Brain microvascular endothelial cell (primary cell): ENCODE data around the gene SMC3.

Experiments used
- DNase-seq: peaks from one replicate; pipeline ENCODE4 v3.0.0-alpha.2; 2020
- H3K27ac ChIP-seq: fragments of 250-450 bp; sonication (Bioruptor Pico); 2 replicates; pipeline ENCODE4 v1.5.1; 2020; ENCODE audit warnings: mild to moderate bottlenecking, moderate library complexity
- H3K27me3 ChIP-seq: fragments of 250-450 bp; sonication (Bioruptor Pico); replicated peaks from 2 replicates; pipeline ENCODE4 v1.5.1; 2020; ENCODE audit warnings: mild to moderate bottlenecking
- H3K36me3 ChIP-seq: fragments of 250-450 bp; sonication (Bioruptor Pico); replicated peaks from 2 replicates; pipeline ENCODE4 v1.5.1; 2020; ENCODE audit warnings: mild to moderate bottlenecking
- H3K4me3 ChIP-seq: 2 replicates; pipeline ENCODE4 v1.5.1; 2011; ENCODE audit warnings: low read depth, mild to moderate bottlenecking, control low read depth, low read length, moderate library complexity
- CTCF ChIP-seq: IDR thresholded peaks from 2 replicates; pipeline ENCODE4 v1.5.1; 2011; ENCODE audit warnings: low read depth, mild to moderate bottlenecking, moderate library complexity, low read length, control low read depth, inconsistent platforms; ENCODE audit errors: missing control alignments
- in situ Hi-C: cut with HindIII; loops from 2 replicates; pipeline ENCODE4 v1.10.0; 2017; ENCODE audit warnings: low sequenced_read_pairs, low pct_ligation_motif_present

Gene SMC3

GRCh38 chr10:110546499-110547110 lies 20.9 kb upstream of the SMC3 start:
- no peaks in the 10 kb centered on the region for H3K36me3 ChIP-seq
- TF ChIP-seq CTCF = no peak

GRCh38 chr10:110547139-110547761 lies 20.2 kb upstream of the SMC3 start:
- peak; percentile 77 for TF ChIP-seq CTCF
- Histone ChIP-seq H3K27ac (no peak overlapping the region), H3K4me3 (no peak overlapping the region), H3K27me3 (no peaks in the 10 kb centered on the region), H3K36me3 (no peaks in the 10 kb centered on the region)
- in situ Hi-C loops = loop anchor here (25.0 kb wide), 1 partner anchor 210 kb away; no protein-coding TSS in a partner anchor
- no peak for DNase-seq

More at GRCh38 chr10:110546499-110547110, 20.9 kb upstream of the SMC3 start:
- in situ Hi-C loops = loop anchor here (25.0 kb wide), 1 partner anchor 209 kb away; no protein-coding TSS in a partner anchor
- Histone ChIP-seq H3K27ac (no peak overlapping the region), H3K4me3 (no peak overlapping the region), H3K27me3 (no peaks in the 10 kb centered on the region)
- DNase-seq = no peak

- H3K4me3 ChIP-seq = no peak overlapping the region
- no peak overlapping the region for H3K27ac ChIP-seq
- in situ Hi-C loops = loop anchor here (25.0 kb wide), 1 partner anchor 211 kb away; no protein-coding TSS in a partner anchor
- H3K36me3 ChIP-seq = no peaks in the 10 kb centered on the region
- no peak for TF ChIP-seq CTCF
- no peak for DNase-seq
- H3K27me3 ChIP-seq = no peaks in the 10 kb centered on the region
These were observed 19.5 kb upstream of the SMC3 start for GRCh38 chr10:110548002-110548401.

GRCh38 chr10:110549211-110549610 lies 18.3 kb upstream of the SMC3 start:
- no peak for TF ChIP-seq CTCF
- DNase-seq = no peak

GRCh38 chr10:110553905-110554304 lies 13.6 kb upstream of the SMC3 start:
- no peaks in the 10 kb centered on the region for H3K36me3 ChIP-seq
- no peak for DNase-seq
- in situ Hi-C loops = no loop called here
- H3K27ac ChIP-seq = no peak overlapping the region
- no peak for TF ChIP-seq CTCF
- no peak overlapping the region for H3K4me3 ChIP-seq
- no peaks in the 10 kb centered on the region for H3K27me3 ChIP-seq

More at GRCh38 chr10:110549211-110549610, 18.3 kb upstream of the SMC3 start:
- Histone ChIP-seq H3K4me3 (no peak overlapping the region), H3K27ac (no peak overlapping the region), H3K36me3 (no peaks in the 10 kb centered on the region), H3K27me3 (no peaks in the 10 kb centered on the region)
- in situ Hi-C loops = loop anchor here (25.0 kb wide), 1 partner anchor 212 kb away; no protein-coding TSS in a partner anchor
